GM19467 (cell line): ENCODE data around the gene SMYD3.

ENCODE experiments used
- ATAC-seq: cut with Tn5 transposase; IDR thresholded peaks from one replicate; pipeline ENCODE4 v1.9.1; 2021; ENCODE audit warnings: mild to moderate bottlenecking, moderate library complexity; ENCODE audit not compliant: unreplicated experiment

SMYD3 gene

GRCh38 chr1:245937316-245938045, 569.6 kb downstream of the SMYD3 start:
- no peak for ATAC-seq

GRCh38 chr1:245934409-245934808, 572.7 kb downstream of the SMYD3 start:
- no peak for ATAC-seq

GRCh38 chr1:245933431-245934045, 573.5 kb downstream of the SMYD3 start:
- no peak for ATAC-seq

GRCh38 chr1:245932302-245932972, 574.6 kb downstream of the SMYD3 start:
- ATAC-seq, result no peak

- no peak for ATAC-seq
Observed at GRCh38 chr1:245931450-245931849, 575.6 kb downstream of the SMYD3 start.

- ATAC-seq, result no peak
Observed at GRCh38 chr1:245929224-245929623, 577.9 kb downstream of the SMYD3 start.

- no peak for ATAC-seq
Observed at GRCh38 chr1:245926888-245927287, 580.2 kb downstream of the SMYD3 start.

- no peak for ATAC-seq
Observed at GRCh38 chr1:245923215-245923614, 583.9 kb downstream of the SMYD3 start.

GRCh38 chr1:245921417-245921816, 585.7 kb downstream of the SMYD3 start:
- no peak for ATAC-seq

GRCh38 chr1:245917403-245917802, 589.7 kb downstream of the SMYD3 start:
- ATAC-seq, result no peak

GRCh38 chr1:245915841-245916240, 591.2 kb downstream of the SMYD3 start:
- no peak for ATAC-seq

GRCh38 chr1:245915406-245915805, 591.7 kb downstream of the SMYD3 start:
- no peak for ATAC-seq

- ATAC-seq, result no peak
Observed at GRCh38 chr1:245908543-245908942, 598.5 kb downstream of the SMYD3 start.

GRCh38 chr1:245906207-245906606, 600.9 kb downstream of the SMYD3 start:
- ATAC-seq, result no peak

GRCh38 chr1:245903851-245904250, 603.2 kb downstream of the SMYD3 start:
- ATAC-seq, result no peak

- no peak for ATAC-seq
Observed at GRCh38 chr1:245901565-245901964, 605.5 kb downstream of the SMYD3 start.

- no peak for ATAC-seq
Observed at GRCh38 chr1:245901037-245901436, 606.0 kb downstream of the SMYD3 start.

- ATAC-seq, result no peak
Observed at GRCh38 chr1:245898581-245898980, 608.5 kb downstream of the SMYD3 start.

GRCh38 chr1:245896258-245896657, 610.8 kb downstream of the SMYD3 start:
- ATAC-seq, result no peak

- no peak for ATAC-seq
Observed at GRCh38 chr1:245895455-245895959, 611.6 kb downstream of the SMYD3 start.

GRCh38 chr1:245894843-245895242, 612.2 kb downstream of the SMYD3 start:
- ATAC-seq, result no peak

- no peak for ATAC-seq
Observed at GRCh38 chr1:245893025-245893424, 614.1 kb downstream of the SMYD3 start.
